D721Med (cell line): ENCODE measurements around the gene FAM120AOS.

Experiments used
- DNase-seq: peaks from one replicate; pipeline ENCODE4 v3.0.0; 2011; ENCODE audit warnings: low spot score; ENCODE audit not compliant: insufficient read length
- FAIRE-seq: peaks from 2 replicates; lab custom pipeline; 2011; peaks lifted over from hg19 to GRCh38; lab: Jason Lieb, UNC
- CTCF ChIP-seq: IDR thresholded peaks from 2 replicates; pipeline ENCODE4 v1.5.1; 2012; ENCODE audit warnings: mild to moderate bottlenecking, control low read depth; ENCODE audit not compliant: insufficient read depth; ENCODE audit errors: missing control alignments

Gene FAM120AOS

GRCh38 chr9:93416530-93417235 lies 36.7 kb downstream of the FAM120AOS start:
- TF ChIP-seq CTCF = no peak
- no peak for DNase-seq
- no peak for FAIRE-seq

DNA sequence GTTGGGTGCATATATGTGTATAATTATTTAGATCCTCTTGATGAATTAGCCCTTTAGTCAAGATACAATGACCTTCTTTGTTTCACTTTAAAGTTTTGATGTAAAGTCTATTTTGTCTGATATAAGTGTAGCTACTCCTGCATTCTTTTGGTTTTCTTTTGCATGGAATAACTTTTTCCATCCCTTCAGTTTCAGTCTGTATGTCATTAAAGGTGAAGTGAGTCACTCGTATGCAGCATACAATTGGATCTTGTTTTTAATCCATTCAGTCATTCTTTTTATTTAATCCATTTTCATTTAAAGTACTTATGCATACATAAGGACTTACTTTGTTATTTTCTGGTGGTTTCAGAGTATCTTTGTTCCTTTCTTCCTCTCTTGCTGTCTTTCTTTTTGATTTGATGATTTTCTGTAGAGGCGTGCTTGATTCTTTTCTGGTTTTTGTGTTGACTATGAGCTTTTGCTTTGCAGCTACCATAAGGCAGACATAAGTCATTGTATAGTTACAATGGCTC lies 38.1 kb downstream of the FAM120AOS start:
- DNase-seq (no peak), FAIRE-seq (no peak)
- TF ChIP-seq CTCF = no peak

DNA sequence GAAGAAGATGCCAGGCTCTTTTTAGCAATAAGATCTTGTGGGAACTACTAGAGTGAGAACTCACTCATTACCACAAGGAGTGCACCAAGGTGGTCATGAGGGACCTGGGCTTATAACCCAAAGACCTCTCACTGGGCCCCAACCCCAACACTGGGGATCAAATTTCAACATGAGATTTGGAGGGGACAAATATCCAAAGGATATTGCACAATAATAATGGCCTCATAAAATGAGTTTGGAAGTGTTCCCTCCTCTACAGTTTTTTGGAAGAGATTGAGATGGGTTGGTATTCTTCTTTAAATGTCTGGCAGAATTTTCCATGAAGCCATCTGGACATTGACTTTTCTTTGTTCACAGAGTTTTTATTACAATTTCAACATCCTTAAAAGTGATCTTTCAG lies 39.9 kb downstream of the FAM120AOS start:
- TF ChIP-seq CTCF = no peak
- FAIRE-seq (no peak), DNase-seq (no peak)

DNA sequence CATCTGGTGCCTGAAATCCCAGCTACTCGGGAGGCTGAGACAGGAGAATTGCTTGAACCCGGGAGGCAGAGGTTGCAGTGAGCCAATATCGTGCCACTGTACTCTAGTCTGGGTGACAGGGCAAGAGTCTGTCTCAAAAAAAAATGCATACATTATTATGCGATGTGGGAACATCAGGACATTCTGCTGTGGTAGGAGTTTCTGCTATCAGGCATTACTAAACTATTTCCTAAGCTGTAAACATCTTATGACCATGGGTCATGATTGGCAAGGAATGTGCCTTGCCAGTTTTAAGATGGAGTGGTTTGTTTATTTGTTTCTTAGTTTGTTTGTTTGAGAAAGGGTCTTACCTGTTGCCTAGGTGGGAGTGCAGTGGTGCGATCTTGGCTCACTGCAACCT lies 47.0 kb downstream of the FAM120AOS start:
- FAIRE-seq (no peak), DNase-seq (no peak)
- no peak for TF ChIP-seq CTCF

DNA sequence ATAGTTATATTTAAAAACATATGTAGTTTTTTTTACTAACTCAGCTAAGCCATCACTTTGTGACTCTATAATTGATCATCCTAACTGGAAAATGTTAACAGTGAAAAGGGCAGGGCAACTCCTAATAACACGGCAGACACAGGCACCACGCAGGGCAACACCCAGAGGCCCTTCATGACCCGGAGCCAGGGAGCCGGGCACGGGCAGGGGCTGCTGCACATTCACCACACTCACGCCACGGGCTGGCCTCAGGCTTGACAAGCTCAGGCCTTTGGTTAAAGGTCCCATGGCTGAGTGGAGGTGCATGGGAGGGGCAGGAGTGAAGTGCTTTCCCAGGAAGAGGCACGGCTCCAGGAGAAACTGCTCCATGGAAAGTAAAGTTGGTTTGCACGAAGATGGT lies 54.9 kb downstream of the FAM120AOS start:
- no peak for TF ChIP-seq CTCF
- DNase-seq (no peak), FAIRE-seq (no peak)

DNA sequence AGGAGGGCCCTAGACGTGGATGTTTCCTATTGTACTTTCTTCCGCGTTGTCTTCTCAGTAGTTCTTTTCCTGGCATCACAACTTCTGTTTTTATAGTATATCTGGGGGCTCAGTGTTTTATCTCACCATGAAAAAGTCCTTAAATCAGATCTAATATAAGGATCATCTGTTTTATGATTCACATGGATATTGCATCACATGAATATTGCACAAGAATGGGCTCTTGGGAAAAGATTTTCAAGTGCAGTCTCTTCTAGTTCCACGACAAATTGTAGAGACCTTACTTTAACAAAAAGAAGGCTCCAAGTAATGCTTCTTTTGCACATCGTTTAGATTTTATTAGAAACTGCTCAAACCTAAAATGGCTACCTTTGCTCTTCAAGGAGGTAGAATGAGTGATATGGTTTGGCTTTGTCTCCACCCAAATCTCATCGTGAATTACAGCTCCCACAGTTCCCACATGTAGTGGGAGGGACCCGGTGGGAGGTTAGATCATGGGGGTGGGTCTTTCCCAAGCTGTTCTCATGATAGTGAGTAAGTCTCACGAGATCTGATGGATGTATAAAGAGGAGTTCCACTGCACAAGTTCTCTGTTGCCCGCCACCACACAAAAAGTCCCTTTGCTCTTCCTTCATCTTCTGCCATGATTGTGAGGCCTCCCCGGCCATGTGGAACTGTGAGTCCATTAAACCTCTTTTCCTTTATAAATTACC lies 55.6 kb downstream of the FAM120AOS start:
- TF ChIP-seq CTCF = no peak
- DNase-seq = no peak
- FAIRE-seq = no peak
